HS-27A (cell line): ENCODE measurements around the gene TPP2.

Experiments
- DNase-seq: peaks from one replicate; pipeline ENCODE4 v3.0.0-alpha.2; 2012; ENCODE audit warnings: low read depth, missing footprints

The TPP2 gene

DNA sequence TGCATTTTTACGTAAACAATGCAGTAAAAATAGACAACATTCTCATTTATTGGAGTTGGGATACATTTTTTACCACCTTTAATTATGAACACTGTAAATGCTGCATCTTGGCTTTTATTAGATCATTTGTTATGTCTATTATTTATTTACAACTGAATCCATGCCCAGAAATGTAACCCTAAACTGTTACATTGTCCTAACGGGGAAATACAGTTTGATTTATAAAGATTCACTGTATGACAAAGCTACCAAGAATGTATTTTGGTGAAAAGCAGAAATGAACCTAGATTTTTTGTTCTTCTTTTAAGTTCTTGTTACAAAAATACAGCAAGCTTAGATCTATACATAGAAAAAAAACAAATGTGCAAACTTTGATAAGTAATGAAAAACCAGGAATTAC lies 97.0 kb downstream of the TPP2 start:
- no peak for DNase-seq

DNA sequence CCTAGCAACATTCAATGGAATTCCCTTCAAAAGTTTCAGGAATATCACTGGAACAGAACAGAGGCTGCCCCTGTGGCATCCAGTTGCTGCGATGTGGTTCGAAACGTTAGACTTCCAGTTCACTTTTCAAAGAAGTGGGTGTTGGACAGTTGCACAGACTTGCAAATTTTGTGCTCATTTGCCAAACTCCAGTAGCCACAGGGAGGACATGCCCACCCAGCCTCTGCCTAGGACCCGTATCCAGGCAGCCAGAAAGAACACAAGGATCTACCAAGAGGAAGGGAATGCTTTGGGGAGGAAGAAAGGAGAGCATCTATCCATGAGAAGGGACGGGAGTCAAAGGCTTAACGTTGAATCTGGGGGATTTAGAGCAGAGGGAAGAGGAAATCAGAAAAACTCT lies 98.2 kb downstream of the TPP2 start, which contains the start of gene METTL21C:
TSS of gene METTL21C (minus strand) at position 108 of the 400 bp plus-strand sequence. CDS start 546 bp downstream, outside the sequence.
- DNase-seq = no peak

DNA sequence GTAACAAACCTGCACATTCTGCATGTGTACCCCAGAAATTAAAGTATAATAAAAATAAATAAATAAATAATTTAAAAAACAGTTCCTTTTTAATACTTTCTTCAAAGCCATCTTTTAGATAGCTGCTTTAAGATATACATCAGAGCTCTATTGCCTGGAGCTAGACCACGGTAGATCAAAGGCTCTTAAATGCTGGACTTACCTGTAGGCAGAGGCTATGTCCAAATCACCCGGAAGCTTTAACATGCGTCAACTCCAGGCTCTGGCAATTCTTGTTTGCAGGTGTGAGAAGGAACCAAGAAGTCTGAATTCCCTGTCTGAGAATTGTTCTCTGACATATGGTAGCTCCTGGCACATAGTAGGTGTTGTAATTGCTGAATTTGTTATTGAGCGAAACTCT lies 99.7 kb downstream of the TPP2 start:
- DNase-seq = no peak

DNA sequence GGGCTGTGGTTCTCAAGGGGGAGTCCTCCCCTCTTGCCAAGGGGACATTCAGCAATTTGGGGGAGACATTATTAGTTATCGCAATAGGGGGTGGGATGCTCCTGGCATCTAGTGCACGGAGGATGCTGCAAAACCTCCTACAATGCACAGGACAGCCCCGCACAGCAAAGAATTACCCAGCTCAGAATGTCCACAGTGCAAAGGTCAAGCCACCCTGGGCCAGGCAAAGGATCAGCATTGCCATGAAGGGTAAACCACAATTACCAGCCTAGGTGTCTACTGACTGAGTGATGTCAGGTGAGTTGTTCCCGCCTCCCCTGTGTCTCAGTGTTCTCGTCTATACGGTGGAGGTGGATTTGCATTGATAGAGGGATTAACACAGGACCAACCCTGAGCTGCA lies 100.5 kb downstream of the TPP2 start:
- DNase-seq = no peak

DNA sequence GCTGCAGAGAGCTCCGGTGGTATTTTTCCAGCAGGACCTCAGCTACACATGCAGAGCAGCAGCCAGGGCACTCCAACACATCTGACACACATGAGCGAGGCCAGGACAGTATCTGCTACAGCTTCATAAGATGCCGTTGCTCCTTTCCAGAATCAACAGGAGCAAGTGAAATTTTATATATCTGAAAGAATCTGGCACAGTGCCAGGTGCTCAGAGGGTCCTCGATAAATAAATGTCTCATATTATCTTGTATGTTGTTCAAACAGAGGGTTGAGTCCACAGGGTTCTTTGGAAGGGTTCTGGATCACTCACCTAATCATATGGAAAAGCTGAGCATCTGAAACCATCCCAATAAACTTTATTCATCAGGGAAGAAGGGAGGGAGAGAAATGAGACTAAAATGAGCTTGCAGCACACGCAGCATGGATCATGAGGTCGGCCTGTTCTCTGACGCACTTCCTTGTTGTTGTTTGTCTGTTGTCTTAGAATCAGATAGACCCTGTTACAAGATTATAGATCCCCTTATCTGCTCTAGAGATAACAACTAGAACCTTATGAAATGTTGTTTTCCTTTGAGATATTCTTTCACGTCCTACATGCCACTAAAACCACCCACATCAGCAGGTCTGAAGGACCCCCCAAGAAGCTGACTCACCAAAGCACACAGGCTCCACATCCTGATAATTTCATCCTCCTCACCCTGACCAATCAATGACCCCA lies 101.3 kb downstream of the TPP2 start:
- no peak for DNase-seq

DNA sequence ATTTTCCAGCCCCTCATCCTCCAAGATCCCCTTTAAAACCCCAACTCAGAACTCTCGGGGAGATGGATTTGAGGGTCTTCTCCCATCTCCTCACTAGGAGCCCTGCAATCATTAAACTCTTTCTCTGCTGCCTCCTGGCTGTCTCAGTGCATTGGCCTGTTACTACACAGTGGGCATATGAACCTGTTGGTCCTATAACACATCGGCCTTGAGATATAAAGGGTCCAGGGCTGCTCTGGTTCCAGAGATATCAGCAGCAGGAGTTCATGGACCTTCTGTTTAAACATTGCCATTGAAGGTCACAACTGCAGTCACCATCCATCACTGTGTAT lies 101.8 kb downstream of the TPP2 start:
- no peak for DNase-seq

DNA sequence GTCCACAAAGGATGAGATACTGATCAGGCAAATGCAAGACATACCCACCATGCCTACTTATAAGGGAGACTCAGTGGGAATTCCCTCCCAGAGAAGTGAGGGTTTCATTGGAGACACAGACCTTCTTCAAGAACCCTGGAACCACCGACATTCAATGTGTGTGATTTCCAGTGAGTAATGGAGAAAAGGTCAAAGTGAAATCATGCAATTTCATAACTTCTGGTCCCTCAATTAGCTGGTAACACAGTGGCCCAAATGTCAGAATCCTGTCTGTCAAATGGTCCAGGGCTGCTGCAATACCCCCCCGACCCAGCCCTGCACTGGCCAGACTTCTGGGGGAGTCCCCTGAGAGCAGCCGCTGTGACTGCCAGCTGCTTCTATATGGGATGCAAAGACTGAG lies 102.7 kb downstream of the TPP2 start:
- no peak for DNase-seq

DNA sequence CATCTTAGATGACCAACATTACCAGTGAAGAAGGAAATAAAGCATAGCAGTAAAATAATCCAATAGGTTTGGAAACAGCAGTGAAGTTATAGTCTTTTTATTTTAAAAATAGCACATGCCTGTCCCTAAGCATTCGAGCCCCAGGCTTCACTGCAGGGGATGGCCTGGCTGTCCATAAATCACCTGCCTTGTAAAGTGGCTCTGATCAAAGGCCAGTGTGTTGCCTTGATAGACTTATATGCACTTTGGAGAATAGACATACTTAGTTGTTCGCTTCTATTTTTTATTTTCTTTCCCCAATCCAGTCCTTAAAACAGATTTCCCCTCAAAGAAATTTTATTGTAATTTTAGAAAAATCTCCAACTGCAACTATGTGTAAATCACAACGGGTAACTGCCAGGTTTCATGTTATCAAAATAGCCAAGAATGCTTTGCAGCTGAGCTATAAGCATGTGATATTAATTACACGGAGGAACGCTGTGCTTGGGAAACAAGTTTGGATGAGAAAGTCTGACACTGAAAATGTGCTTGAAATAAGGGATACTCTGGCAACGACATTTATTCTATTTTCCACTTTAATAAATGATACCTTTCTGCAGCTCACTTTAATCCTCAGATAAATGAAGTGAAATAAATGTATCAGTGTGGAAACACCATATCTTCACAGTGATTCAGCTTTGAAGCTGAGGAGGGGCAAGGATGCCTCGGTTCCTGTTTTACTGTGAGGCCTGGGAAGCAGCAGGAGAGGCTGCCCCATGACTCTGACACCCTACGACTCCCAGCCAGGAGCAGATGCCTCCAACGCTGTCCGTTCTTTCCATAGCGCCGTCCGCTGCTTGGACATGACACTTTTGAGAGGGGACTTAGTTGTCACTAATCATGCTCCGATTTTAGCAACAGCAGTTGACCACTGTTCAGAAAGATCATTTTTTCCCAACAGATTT lies 103.6 kb downstream of the TPP2 start:
- no peak for DNase-seq

DNA sequence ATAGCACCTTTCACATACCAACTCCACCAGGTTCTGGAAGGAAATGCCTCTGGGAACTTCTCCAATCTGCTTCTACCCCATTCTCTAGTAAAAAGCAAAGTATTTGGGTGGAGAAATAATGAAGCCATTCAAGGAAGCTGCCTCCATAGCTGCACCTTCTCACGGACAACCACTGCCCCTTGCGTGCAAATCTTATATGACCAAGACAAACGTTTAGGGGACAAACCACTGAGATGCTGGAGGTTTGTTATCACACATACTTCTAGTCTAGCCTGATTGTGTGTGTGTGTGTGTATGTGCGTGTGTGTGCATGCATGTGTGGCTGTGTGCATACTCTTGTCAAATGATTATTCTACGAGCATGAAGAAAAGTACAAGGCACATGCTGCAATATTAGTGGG lies 104.5 kb downstream of the TPP2 start:
- no peak for DNase-seq

DNA sequence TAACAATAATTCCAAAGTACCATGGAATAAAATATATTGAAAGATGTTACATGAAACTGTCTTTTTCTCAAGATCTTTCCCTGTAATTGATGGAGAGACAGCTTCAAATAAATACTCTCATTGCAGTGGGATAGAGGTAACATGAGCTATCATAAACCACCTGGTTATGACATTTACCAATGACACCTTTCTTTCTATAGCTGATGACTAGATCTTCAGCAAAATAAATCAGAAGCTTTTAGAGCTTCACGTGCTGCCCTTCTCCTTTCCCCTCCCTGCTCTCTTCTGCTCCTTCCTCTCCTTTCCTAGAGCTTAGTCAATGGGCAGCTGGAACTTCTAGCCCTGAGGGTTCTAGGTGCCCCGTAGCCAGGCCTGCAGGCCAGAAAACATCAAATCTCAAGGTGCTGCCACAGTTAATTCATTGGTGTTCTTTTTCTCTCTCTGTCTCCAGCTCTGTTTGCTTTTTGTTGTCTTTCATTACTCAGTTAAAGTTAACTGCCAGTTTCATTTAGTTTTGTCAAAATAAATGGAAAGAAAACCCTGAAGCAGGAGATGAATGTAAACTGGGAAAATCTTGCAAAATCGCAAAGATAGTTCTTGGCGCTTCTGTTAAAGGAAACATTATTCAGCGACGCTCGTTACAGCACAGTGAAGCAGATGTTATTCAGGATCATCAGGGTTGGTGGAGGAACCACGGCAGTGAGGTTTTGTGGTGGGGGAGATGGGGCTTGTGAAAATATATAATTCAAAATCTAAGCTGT lies 106.4 kb downstream of the TPP2 start:
- no peak for DNase-seq

DNA sequence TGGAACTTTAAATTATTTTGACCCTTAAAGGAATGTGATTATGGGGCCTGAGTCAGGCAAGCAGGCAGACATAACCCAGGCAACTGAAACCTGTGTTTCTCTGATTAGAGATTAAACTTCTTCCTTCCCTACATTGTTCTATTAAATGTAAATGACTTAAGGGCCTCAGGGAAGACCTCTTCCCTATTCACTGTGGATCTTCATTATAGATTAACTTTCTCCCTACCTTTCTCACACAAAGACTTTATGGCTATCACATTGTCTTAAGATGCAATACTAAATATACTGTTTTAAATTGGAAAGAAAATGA lies 106.9 kb downstream of the TPP2 start:
- no peak for DNase-seq

DNA sequence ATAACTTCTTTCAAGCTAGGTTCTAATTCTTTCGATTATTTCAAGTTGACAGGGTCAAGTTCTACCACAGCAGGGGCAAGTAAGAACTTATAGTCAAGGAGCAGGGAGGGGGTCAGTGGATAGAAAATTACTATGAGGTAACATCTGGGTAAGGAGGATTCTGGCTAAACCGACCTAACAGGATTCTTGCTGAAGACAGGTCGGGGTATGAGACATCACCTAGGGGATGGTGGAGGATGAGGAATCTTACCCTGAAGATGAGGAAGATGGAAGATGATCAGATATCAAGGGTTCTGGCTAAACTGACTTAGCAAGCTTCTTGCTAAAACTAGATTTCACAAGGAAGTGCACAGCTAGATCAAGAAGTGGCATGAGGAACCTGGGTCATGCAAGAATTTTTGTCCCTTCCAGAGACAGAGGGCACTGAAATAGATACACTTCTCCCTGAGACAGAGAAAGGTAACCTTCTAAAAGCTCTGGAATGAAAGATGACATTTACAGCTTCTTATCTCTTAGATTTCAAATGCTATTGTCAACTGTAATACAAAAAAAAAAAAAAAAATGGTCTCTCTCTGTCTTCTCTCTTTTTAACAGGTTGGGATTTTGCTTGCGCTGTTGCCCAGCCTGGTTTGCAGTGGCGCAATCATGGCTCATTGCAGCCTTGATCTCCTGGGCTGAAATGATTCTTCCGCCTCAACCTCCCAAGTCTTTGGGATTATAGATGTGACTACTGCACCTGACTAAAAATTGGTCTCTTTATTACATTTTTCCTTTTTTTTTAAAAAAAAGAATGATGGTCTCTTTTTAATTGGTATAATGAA lies 107.7 kb downstream of the TPP2 start:
- no peak for DNase-seq

DNA sequence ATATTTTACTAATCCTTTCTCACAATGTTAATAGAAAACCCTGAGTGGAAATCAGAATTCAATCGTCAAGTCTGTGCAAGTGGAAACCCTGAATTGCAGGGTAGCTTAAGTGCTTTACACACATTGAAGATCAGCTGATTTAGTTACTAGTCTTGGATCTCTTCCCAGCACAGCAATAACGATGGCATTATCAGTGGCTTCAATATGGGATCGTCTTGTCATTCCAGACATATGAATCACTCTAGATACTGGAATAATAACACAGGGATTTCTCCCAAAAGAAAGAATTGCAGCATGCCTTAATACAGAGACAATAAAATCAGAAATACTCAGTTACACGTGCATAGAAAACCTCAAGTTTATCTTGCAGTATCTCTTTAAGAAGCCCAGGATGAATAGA lies 110.7 kb downstream of the TPP2 start:
- DNase-seq = peak; percentile 60

DNA sequence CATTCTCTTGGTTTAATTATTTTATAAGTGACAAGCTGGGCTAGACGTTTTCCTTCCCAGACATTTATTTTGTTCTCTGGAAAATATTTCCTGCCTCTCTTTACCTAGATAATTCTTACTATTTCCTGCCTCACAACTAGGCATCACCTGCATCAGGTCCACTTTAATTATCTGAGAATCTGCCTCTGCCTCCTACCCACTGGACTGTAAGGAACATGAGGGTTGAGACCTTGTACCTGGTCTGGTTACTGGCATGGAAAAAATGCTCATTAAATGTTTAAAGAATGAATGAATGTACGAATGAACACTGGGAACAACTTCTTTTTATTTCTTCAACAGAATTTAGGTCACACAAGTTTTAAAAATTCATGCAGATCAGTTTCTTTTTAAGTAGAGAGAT lies 111.4 kb downstream of the TPP2 start:
- no peak for DNase-seq

DNA sequence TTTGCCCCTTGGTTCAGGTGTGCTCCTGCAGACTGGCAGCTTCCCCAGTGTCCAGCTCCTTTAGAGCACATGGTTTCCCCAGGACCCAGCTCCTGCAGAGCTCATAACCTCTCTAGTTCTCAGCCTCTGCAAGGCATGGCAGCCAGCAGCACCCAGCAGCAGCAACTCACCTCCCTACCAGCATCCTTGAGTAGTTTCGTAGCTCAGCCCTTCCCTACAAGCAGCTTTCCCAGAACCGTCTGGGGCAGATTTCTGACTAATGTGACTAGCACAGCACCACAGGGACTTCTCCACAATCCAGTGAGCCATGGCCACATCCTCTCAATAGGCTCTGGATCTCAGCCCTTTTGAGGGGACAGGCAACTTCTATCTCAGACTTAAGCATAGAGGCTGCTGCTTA lies 112.2 kb downstream of the TPP2 start:
- no peak for DNase-seq

DNA sequence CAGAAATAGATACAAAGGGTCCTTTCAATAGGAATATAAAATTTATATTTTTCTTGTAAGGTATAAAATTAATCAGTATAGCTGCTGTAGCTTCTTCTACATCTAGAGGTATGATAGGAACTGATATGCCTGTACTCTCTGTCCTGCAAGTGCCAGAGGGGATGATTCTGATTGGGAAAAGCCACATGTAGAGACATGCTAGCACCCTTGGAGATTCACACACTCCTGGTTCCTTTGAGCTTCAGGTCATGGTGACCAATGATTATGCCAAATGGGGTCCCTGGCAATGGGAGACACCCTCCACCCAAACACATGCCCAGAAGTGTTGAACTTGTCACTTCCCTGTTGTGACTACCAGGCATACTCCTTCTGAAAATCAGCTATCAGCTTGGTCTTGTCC lies 112.8 kb downstream of the TPP2 start:
- DNase-seq = no peak

DNA sequence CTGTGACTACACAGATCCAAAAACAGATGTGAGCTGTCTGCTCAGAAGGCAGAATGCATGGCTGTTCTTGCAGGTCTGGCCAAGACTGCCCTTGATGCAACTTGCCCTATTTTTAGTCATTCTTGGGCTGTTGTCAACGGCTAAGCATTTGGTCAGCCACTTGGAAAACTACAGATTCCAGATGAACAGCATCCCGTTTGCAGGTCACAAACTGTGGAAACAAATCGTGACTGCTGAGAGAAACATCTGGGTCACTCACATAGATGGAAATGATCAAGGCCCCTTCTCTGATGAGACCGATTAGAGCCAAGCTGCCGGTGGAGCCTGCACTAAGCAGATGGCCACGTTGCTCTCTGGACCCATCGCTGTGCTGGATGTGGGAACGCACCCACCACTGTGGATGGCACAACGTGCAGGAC lies 113.5 kb downstream of the TPP2 start:
- DNase-seq = no peak

DNA sequence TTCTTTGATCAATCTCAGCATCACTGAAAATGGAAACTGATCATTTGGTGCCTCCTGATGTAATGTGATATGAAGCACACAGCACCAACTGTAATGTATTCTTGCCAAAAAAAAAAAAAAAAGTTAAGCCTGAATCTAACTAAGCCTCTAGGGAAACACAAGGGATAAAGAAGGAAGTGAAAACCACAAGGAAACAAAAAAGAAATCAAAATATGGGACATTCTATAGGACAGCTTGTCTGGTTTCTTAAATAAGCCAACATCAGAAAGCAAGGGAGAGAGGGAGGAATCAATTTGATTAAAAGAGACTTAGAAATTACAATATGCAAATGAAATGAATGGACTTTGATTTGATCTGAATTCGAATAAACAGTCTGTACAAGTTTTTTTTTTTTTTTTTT lies 118.7 kb downstream of the TPP2 start:
- DNase-seq = no peak

DNA sequence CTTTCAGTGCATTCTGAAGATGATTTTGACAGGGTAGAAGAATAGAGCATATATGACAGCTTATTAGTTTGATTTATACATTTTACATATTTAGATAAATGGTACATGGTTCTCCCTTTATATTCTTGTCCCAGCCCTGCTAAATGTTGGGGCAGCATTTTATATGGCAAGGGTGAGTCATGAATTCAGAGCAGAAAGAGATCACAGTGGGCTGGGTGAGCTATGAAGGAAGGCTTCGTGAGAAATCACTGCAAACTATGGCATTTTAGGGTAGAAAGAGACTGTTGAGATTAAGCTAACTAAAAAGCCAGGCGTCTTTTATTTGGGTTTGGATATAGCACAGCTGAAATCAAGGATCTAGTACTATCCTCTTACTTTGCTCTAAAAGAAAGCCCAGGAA lies 122.0 kb downstream of the TPP2 start:
- no peak for DNase-seq

DNA sequence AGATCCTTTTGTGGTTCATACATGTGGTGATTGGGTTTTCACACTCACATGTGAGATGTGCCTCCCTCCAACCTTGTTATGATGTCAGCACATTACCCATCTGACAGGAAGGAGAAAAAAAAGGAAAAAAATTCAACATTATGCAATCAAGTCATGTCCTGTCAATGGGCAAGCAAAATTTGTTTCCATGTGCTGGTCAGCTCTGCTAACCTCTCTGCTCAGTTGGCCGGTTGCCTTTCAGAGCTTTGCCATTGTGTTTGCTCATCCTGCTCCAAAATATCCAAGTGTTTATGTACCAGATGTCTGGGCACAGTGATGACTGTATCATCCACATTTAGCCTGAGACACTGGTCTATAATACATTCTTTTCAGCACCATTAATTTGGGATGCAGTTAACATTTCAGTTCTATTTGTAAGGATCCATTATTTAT lies 125.0 kb downstream of the TPP2 start:
- no peak for DNase-seq

DNA sequence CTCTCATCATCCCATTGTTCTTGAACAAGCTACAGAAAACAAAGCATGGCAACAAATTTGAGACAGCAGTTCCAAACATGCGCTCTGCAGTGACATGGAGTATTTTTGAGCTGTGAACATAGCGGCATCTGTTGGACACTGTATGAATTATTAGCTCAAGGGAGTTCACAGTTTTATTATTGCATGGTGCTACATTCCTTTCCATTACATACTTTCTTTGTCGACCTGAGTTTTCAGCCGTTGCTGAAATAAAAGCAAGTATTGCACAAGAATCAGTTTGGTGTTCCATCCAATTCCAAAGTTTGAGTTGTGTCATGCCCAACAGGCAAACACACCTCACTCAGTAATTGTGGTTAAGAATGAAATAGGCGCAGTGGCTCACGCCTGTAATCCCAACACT lies 128.1 kb downstream of the TPP2 start:
- DNase-seq = no peak

DNA sequence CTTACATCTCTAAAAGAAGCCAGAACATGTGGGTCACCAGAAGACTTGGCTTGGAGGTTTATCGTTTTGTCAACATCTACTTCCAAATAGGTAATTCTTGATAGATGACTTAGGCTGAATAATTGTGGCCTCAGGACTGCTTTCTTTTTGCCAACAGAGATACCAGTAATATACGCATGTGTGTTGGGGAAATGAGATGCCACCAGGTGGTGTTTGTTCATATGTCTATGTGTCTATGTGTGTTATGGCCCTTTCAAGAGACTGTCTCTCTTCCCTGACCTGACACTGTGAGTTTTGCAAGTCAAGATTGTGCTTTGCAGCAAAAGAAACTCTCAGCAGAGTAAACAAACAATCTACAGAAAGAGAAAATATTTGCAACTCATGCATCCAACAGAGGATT lies 129.6 kb downstream of the TPP2 start:
- no peak for DNase-seq
